ENCODE results near the gene CDK11B. TPM values are rescaled to one million over a fixed set of nuclear protein-coding genes. Genes with fewer than 3 reads are reported as not detected.

Gene CDK11B
- polyA plus RNA-seq, 4 donors: 24.6 to 61.7 (median 45.1) TPM

GRCh38 chr1:1628754-1629429 is 29.9 kb downstream of the CDK11B start:
- WGBS, 3 donors: 59 to 71% (median 70%) methylated on average over 44 to 53 of the region's 53 CpGs
- peak in 1 of 2 donors; percentile 8 for DNase-seq
- Histone ChIP-seq H3K27ac (ENCODE audit: low read depth in 1 of 3, low read length in 2 of 3) (peak overlapping the region in 2 of 3 donors; percentile 7 to 33), H3K27me3 (ENCODE audit: control insufficient read depth in 3 of 3, insufficient read depth in 3 of 3, low read length in 3 of 3) (peaks cover 2 to 23% (median 4%) of the 10 kb centered on the region in 3 donors), H3K9me3 (ENCODE audit: control insufficient read depth in 2 of 2, insufficient read depth in 1 of 2, low read depth in 1 of 2, low read length in 1 of 2) (no peaks in the 10 kb centered on the region), H3K36me3 (ENCODE audit: control insufficient read depth in 3 of 3, insufficient read depth in 2 of 3, low read depth in 1 of 3, low read length in 3 of 3) (peaks cover 0 to 43% (median 0%) of the 10 kb centered on the region in 3 donors), H3K4me3 (ENCODE audit: low read depth in 1 of 3, low read length in 3 of 3) (peak overlapping the region in 1 of 3 donors; percentile 41), H3K4me1 (ENCODE audit: control insufficient read depth in 3 of 3, insufficient read depth in 2 of 3, low read depth in 1 of 3, low read length in 2 of 3) (no peaks in the 10 kb centered on the region)
- no peak for FAIRE-seq

- WGBS, 3 donors: 93 to 95% (median 93%) methylated on average over 52 to 53 of the region's 53 CpGs
- peaks cover 2 to 23% (median 4%) of the 10 kb centered on the region in 3 donors for H3K27me3 ChIP-seq (ENCODE audit: control insufficient read depth in 3 of 3, insufficient read depth in 3 of 3, low read length in 3 of 3)
- H3K27ac ChIP-seq (ENCODE audit: low read depth in 1 of 3, low read length in 2 of 3): peak overlapping the region in 1 of 3 donors; percentile 43
- H3K4me3 ChIP-seq (ENCODE audit: low read depth in 1 of 3, low read length in 3 of 3): no peak overlapping the region
- FAIRE-seq: no peak
- no peaks in the 10 kb centered on the region for H3K4me1 ChIP-seq (ENCODE audit: control insufficient read depth in 3 of 3, insufficient read depth in 2 of 3, low read depth in 1 of 3, low read length in 2 of 3)
- no peak for DNase-seq
- H3K36me3 ChIP-seq (ENCODE audit: control insufficient read depth in 3 of 3, insufficient read depth in 2 of 3, low read depth in 1 of 3, low read length in 3 of 3): peaks cover 0 to 48% (median 0%) of the 10 kb centered on the region in 3 donors
- H3K9me3 ChIP-seq (ENCODE audit: control insufficient read depth in 2 of 2, insufficient read depth in 1 of 2, low read depth in 1 of 2, low read length in 1 of 2): no peaks in the 10 kb centered on the region
These were observed 30.7 kb downstream of the CDK11B start for GRCh38 chr1:1627829-1628753.

GRCh38 chr1:1627261-1627828 is 31.5 kb downstream of the CDK11B start:
- peaks cover 0 to 54% (median 0%) of the 10 kb centered on the region in 3 donors for H3K36me3 ChIP-seq (ENCODE audit: control insufficient read depth in 3 of 3, insufficient read depth in 2 of 3, low read depth in 1 of 3, low read length in 3 of 3)
- FAIRE-seq: no peak
- peaks cover 2 to 23% (median 4%) of the 10 kb centered on the region in 3 donors for H3K27me3 ChIP-seq (ENCODE audit: control insufficient read depth in 3 of 3, insufficient read depth in 3 of 3, low read length in 3 of 3)
- H3K9me3 ChIP-seq (ENCODE audit: control insufficient read depth in 2 of 2, insufficient read depth in 1 of 2, low read depth in 1 of 2, low read length in 1 of 2): no peaks in the 10 kb centered on the region
- WGBS, 3 donors: 32 to 65% (median 44%) methylated on average over 17 to 37 of the region's 37 CpGs
- DNase-seq: peak; percentile 48 to 80
- peak overlapping the region in 1 of 3 donors; percentile 43 for H3K27ac ChIP-seq (ENCODE audit: low read depth in 1 of 3, low read length in 2 of 3)
- H3K4me3 ChIP-seq (ENCODE audit: low read depth in 1 of 3, low read length in 3 of 3): no peak overlapping the region
- H3K4me1 ChIP-seq (ENCODE audit: control insufficient read depth in 3 of 3, insufficient read depth in 2 of 3, low read depth in 1 of 3, low read length in 2 of 3): no peaks in the 10 kb centered on the region

- H3K36me3 ChIP-seq (ENCODE audit: control insufficient read depth in 3 of 3, insufficient read depth in 2 of 3, low read depth in 1 of 3, low read length in 3 of 3): peaks cover 0 to 58% (median 0%) of the 10 kb centered on the region in 3 donors
- H3K4me3 ChIP-seq (ENCODE audit: low read depth in 1 of 3, low read length in 3 of 3): no peak overlapping the region
- DNase-seq (no peak), FAIRE-seq (no peak)
- H3K9me3 ChIP-seq (ENCODE audit: control insufficient read depth in 2 of 2, insufficient read depth in 1 of 2, low read depth in 1 of 2, low read length in 1 of 2): no peaks in the 10 kb centered on the region
- 91 to 94% (median 93%) methylated on average over 30 to 48 of the region's 48 CpGs for WGBS, 3 donors
- H3K4me1 ChIP-seq (ENCODE audit: control insufficient read depth in 3 of 3, insufficient read depth in 2 of 3, low read depth in 1 of 3, low read length in 2 of 3): no peaks in the 10 kb centered on the region
- no peak overlapping the region for H3K27ac ChIP-seq (ENCODE audit: low read depth in 1 of 3, low read length in 2 of 3)
- H3K27me3 ChIP-seq (ENCODE audit: control insufficient read depth in 3 of 3, insufficient read depth in 3 of 3, low read length in 3 of 3): peaks cover 2 to 15% (median 4%) of the 10 kb centered on the region in 3 donors
These were observed 32.3 kb downstream of the CDK11B start for GRCh38 chr1:1626207-1627141.

- no peak overlapping the region for H3K4me3 ChIP-seq (ENCODE audit: low read depth in 1 of 3, low read length in 3 of 3)
- 89 to 93% (median 93%) methylated on average over 8 of the region's 8 CpGs for WGBS, 3 donors
- DNase-seq (no peak), FAIRE-seq (no peak)
- H3K27ac ChIP-seq (ENCODE audit: low read depth in 1 of 3, low read length in 2 of 3): no peak overlapping the region
- peaks cover 0 to 9% (median 4%) of the 10 kb centered on the region in 3 donors for H3K27me3 ChIP-seq (ENCODE audit: control insufficient read depth in 3 of 3, insufficient read depth in 3 of 3, low read length in 3 of 3)
- peaks cover 0 to 63% (median 0%) of the 10 kb centered on the region in 3 donors for H3K36me3 ChIP-seq (ENCODE audit: control insufficient read depth in 3 of 3, insufficient read depth in 2 of 3, low read depth in 1 of 3, low read length in 3 of 3)
- no peaks in the 10 kb centered on the region for H3K9me3 ChIP-seq (ENCODE audit: control insufficient read depth in 2 of 2, insufficient read depth in 1 of 2, low read depth in 1 of 2, low read length in 1 of 2)
- H3K4me1 ChIP-seq (ENCODE audit: control insufficient read depth in 3 of 3, insufficient read depth in 2 of 3, low read depth in 1 of 3, low read length in 2 of 3): no peaks in the 10 kb centered on the region
These were observed 33.0 kb downstream of the CDK11B start for GRCh38 chr1:1625824-1626206.

GRCh38 chr1:1625404-1625775 is 33.4 kb downstream of the CDK11B start:
- DNase-seq (no peak), FAIRE-seq (no peak)
- Histone ChIP-seq H3K27ac (ENCODE audit: low read depth in 1 of 3, low read length in 2 of 3) (no peak overlapping the region), H3K4me3 (ENCODE audit: low read depth in 1 of 3, low read length in 3 of 3) (no peak overlapping the region), H3K27me3 (ENCODE audit: control insufficient read depth in 3 of 3, insufficient read depth in 3 of 3, low read length in 3 of 3) (peaks cover 0 to 6% (median 0%) of the 10 kb centered on the region in 3 donors), H3K36me3 (ENCODE audit: control insufficient read depth in 3 of 3, insufficient read depth in 2 of 3, low read depth in 1 of 3, low read length in 3 of 3) (peaks cover 0 to 64% (median 0%) of the 10 kb centered on the region in 3 donors), H3K9me3 (ENCODE audit: control insufficient read depth in 2 of 2, insufficient read depth in 1 of 2, low read depth in 1 of 2, low read length in 1 of 2) (no peaks in the 10 kb centered on the region), H3K4me1 (ENCODE audit: control insufficient read depth in 3 of 3, insufficient read depth in 2 of 3, low read depth in 1 of 3, low read length in 2 of 3) (no peaks in the 10 kb centered on the region)
- WGBS, 3 donors: 88 to 96% (median 95%) methylated on average over 19 to 28 of the region's 28 CpGs

GRCh38 chr1:1624443-1625403 is 34.1 kb downstream of the CDK11B start:
- H3K36me3 ChIP-seq (ENCODE audit: control insufficient read depth in 3 of 3, insufficient read depth in 2 of 3, low read depth in 1 of 3, low read length in 3 of 3): peaks cover 0 to 70% (median 0%) of the 10 kb centered on the region in 3 donors
- peaks cover 0 to 4% (median 0%) of the 10 kb centered on the region in 3 donors for H3K27me3 ChIP-seq (ENCODE audit: control insufficient read depth in 3 of 3, insufficient read depth in 3 of 3, low read length in 3 of 3)
- H3K4me1 ChIP-seq (ENCODE audit: control insufficient read depth in 3 of 3, insufficient read depth in 2 of 3, low read depth in 1 of 3, low read length in 2 of 3): no peaks in the 10 kb centered on the region
- DNase-seq: no peak
- H3K9me3 ChIP-seq (ENCODE audit: control insufficient read depth in 2 of 2, insufficient read depth in 1 of 2, low read depth in 1 of 2, low read length in 1 of 2): no peaks in the 10 kb centered on the region
- H3K27ac ChIP-seq (ENCODE audit: low read depth in 1 of 3, low read length in 2 of 3): no peak overlapping the region
- FAIRE-seq: no peak
- no peak overlapping the region for H3K4me3 ChIP-seq (ENCODE audit: low read depth in 1 of 3, low read length in 3 of 3)
- WGBS, 3 donors: 82 to 93% (median 91%) methylated on average over 37 to 38 of the region's 38 CpGs

Data from small intestine (tissue), 7 donors.